H1 (cell line): ENCODE results near the gene LRRC37B. TPM values are rescaled to one million over a fixed set of nuclear protein-coding genes. Genes with fewer than 3 reads are reported as not detected.

ENCODE experiments used
- CTBP2 ChIP-seq: IDR thresholded peaks from 2 replicates; pipeline ENCODE4 v1.7.0; 2011; ENCODE audit warnings: borderline replicate concordance, mild to moderate bottlenecking, moderate library complexity, mixed read lengths, low read length; ENCODE audit not compliant: insufficient read depth, insufficient read length
- EZH2 ChIP-seq: fragments of 200-600 bp; sonication (generic); IDR thresholded peaks from 2 replicates; pipeline ENCODE4 v1.7.1; 2012; ENCODE audit warnings: low read depth, mild to moderate bottlenecking, moderate library complexity, low read length, inconsistent platforms; ENCODE audit not compliant: severe bottlenecking
- JUND ChIP-seq: IDR thresholded peaks from 2 replicates; pipeline ENCODE4 v1.6.1; 2011; ENCODE audit warnings: mild to moderate bottlenecking, improper control_type of control experiment, low read length
- RAD21 ChIP-seq, 2 experiments: IDR thresholded peaks in 1 of 2; conservative IDR thresholded peaks in 1 of 2; 2 replicates each; pipeline ENCODE4 v1.6.1; 2011; ENCODE audit warnings: low read depth in 2 of 2, low read length in 2 of 2, improper control_type of control experiment in 1 of 2, inconsistent platforms in 1 of 2, mild to moderate bottlenecking in 1 of 2, moderate library complexity in 1 of 2
- polyA plus RNA-seq, 7 experiments: library from polyadenylated mRNA; depleted of rRNA in 3 of 7; stranded (reverse) in 5 of 7; unstranded in 2 of 7; fragments of >200 nt in 5 of 7; fragments of 200-250 nt in 2 of 7; gene quantifications; 1 replicate in 5 of 7; 2 replicates in 1 of 7; 4 replicates in 1 of 7; pipeline versions ENCODE4 v1.2.1 to v1.2.3, GENCODE V29; 2011 to 2013; ENCODE audit warnings: missing spikeins in 2 of 7, mixed read lengths in 2 of 7
- total RNA-seq: library from RNA; stranded (reverse); fragmentation: NEBNext Ultra II Directional; extraction: Animal tissue kit (Norgen Biotek cat#: 25700); gene quantifications from 2 replicates; pipeline ENCODE4 v1.2.1, GENCODE V29; 2021

Gene LRRC37B
- total and polyA plus RNA-seq, 2 of the 8 experiments (the other 6 are each of a cell fraction or from before 2014, with no cell fraction given): 16.0 to 19.0 TPM

DNA sequence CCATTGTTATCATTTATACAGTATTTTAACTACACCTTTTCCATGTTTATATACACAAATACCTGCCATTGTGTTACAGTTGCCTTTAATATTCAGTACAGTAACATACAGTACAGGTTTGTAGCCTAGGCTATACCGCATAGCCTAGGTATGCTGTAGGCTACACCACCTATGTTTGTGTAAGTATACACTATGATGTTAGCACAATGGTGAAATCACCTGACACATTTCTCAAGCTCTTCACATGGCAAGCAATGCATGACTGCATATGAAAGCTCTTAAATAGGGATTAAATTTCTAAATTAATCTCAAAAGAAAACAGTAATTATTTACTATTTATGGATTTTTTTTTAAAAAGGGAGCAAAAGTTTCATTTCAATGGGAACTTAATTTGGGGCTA, 12.0 kb downstream of the LRRC37B start (continued):
- no peak for TF ChIP-seq CTBP2
- TF ChIP-seq EZH2: no peak
- TF ChIP-seq JUND: no peak
- no peak for TF ChIP-seq RAD21 (IDR thresholded peaks at IDR 0.05 in 1 of 2, conservative IDR thresholded peaks at IDR 0.05 in 1 of 2; ENCODE audit: low read depth in 2 of 2, low read length in 2 of 2)
